NB4 (cell line): Measurements from ENCODE around the gene SRRM2.

Source experiments
- DNase-seq: peaks from one replicate; pipeline ENCODE4 v3.0.0; 2010; ENCODE audit warnings: low read depth
- H3K4me3 ChIP-seq: one replicate; pipeline ENCODE4 v1.5.1; 2011; ENCODE audit warnings: mild to moderate bottlenecking, low read depth, low read length, moderate library complexity
- MYC ChIP-seq: IDR thresholded peaks from 2 replicates; pipeline ENCODE4 v1.6.1; 2011; ENCODE audit warnings: low read depth, low read length
- POLR2A ChIP-seq: IDR thresholded peaks from 2 replicates; pipeline ENCODE4 v1.6.1; 2011; ENCODE audit warnings: mild to moderate bottlenecking; ENCODE audit not compliant: insufficient read length; ENCODE audit errors: extremely low read depth
- TF ChIP-seq, protein P1 (sequence below): IDR thresholded peaks from one replicate; pipeline ENCODE4 v1.5.1; 2012; ENCODE audit warnings: low read depth, low read length
- TF ChIP-seq, protein P2 (sequence below): IDR thresholded peaks from 2 replicates; pipeline ENCODE4 v1.6.1; 2011; ENCODE audit warnings: low read depth, low read length

Gene SRRM2

DNA sequence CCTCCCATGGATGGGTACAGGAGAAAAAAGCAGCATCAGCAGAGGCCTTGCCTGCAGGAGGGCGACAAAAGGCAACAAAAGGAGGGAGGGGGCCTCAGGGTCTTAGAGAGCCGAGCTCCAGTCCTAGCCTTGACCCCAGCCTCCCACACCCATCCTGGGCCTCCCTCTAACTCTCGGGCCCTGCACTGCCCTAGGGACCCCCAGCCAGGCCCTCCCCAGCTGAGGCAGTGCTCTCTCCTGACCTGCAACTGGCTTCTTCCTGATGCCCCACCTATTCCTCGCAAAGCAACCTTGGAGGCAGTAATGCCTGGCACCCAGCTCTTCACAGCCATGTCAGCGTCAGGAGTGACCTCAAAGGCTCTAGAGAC is 15.2 kb upstream of the SRRM2 start:
- TF ChIP-seq, protein P1, sequence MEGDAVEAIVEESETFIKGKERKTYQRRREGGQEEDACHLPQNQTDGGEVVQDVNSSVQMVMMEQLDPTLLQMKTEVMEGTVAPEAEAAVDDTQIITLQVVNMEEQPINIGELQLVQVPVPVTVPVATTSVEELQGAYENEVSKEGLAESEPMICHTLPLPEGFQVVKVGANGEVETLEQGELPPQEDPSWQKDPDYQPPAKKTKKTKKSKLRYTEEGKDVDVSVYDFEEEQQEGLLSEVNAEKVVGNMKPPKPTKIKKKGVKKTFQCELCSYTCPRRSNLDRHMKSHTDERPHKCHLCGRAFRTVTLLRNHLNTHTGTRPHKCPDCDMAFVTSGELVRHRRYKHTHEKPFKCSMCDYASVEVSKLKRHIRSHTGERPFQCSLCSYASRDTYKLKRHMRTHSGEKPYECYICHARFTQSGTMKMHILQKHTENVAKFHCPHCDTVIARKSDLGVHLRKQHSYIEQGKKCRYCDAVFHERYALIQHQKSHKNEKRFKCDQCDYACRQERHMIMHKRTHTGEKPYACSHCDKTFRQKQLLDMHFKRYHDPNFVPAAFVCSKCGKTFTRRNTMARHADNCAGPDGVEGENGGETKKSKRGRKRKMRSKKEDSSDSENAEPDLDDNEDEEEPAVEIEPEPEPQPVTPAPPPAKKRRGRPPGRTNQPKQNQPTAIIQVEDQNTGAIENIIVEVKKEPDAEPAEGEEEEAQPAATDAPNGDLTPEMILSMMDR = no peak
- TF ChIP-seq, protein P2, sequence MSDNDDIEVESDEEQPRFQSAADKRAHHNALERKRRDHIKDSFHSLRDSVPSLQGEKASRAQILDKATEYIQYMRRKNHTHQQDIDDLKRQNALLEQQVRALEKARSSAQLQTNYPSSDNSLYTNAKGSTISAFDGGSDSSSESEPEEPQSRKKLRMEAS = no peak
- TF ChIP-seq POLR2A (no peak), MYC (no peak)
- DNase-seq = no peak
- H3K4me3 ChIP-seq = no peak overlapping the region

DNA sequence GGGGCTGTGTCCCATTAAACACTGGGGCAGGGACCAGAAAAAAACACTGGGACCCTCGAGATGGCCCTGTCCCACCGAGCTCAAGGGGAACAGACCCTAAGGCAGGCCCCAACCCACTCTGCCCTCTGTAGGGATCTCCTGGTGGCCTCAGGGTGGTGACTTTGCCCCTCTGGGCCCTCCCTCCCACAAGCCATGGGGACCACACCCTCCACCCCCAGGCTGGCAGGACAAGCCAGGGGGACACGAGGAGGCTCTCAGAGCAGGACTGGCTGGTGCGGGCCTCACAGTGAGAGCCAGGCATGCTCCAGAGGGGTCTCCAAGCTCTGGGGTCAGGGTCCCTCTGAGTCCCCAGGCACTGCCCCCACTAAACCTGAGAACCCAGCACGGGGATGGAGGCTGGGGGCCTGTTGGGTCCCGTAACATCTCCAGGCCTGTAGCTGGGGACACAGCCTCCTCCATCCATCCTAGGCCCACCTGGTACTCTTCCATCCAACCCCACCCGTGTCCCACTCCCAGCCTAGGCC is 14.5 kb upstream of the SRRM2 start:
- no peak overlapping the region for H3K4me3 ChIP-seq
- TF ChIP-seq POLR2A = no peak
- no peak for TF ChIP-seq MYC
- TF ChIP-seq, protein P1 = no peak
- TF ChIP-seq, protein P2 = no peak
- no peak for DNase-seq

DNA sequence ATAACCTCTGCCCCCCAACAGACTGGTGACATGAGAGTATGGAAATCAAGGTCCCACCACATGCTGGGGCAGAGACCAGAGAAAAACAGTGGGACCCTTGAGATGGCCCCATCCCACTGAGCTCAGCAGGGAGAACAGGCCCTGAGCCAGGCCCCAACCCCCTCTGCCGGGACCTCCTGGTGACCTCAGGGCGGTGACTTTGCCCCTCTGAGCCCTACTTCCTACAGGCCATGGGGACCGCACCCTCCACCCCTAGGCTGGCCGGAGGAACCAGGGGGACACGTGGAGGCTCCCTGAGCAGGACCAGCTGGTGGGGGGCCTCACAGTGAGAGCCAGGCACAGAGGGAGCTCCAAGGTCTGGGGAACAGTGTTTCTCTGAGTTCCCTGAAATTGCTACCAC is 13.8 kb upstream of the SRRM2 start:
- H3K4me3 ChIP-seq = no peak overlapping the region
- no peak for DNase-seq
- TF ChIP-seq, protein P1 = no peak
- TF ChIP-seq, protein P2 = no peak
- no peak for TF ChIP-seq POLR2A

DNA sequence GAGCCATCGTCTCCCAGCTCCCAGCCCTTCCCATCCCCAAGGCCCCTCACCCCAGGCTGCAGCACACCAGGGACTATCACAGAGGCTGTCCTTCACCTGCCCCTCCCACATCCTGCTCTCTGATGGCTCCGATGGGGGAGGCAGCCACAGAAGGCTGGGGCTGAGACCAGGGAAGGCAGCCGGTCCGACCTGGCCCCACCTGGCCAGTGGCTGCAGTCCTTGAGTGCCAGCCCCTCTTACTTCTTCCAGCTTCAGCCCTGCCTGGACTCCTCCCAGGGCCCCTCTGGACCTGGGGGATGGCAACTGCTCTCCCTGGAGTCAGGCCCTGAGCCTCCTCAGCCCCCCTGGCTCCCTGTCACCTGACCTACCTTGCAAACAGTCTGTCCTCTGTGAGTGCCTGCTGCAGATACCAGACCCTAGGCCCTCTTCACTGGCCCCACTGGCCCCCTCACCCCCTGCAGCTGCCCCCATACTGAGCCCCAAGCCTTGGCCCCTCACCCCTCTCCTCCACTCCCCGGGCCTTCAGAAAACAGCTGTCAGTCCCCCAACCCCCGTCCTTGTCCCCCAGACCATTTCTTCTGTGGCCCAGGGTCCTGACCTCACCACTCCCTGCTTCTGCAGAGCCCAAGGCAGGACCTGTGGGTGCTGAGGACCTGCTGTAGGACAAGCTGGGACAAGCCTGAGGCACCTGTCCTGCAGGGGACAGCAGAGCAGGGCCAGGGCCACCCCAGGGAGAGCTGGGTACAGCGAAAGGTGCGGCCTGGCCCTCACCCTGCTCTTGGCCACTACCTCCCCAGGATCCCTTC is 12.6 kb upstream of the SRRM2 start:
- DNase-seq = no peak
- no peak for TF ChIP-seq POLR2A
- no peak for TF ChIP-seq MYC
- TF ChIP-seq, protein P1 = no peak
- TF ChIP-seq, protein P2 = no peak

DNA sequence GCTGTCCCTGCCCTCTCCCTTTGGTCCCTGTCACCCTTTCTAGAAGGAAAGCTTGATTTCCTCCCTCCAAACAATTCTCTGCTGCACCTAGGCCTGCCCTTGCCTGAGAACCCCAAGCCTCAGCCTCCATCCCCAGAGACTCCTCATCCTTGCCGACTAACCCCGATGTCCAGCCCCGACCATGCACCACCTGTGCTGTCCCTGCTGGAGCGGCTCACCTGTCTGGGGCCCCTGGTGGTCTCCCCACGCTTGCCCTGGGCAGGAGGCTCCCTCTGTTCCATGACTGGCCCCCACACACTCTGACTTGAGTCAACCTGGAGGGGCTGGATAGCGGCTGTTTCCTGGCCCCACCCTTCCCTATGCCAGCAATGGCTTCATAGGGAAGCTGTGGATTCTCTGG is 12.0 kb upstream of the SRRM2 start:
- no peak for TF ChIP-seq MYC
- TF ChIP-seq, protein P1 = no peak
- TF ChIP-seq, protein P2 = no peak
- no peak for TF ChIP-seq POLR2A
- no peak overlapping the region for H3K4me3 ChIP-seq
- DNase-seq = no peak

More for the DNA sequence above, 12.6 kb upstream of the SRRM2 start:
- no peak overlapping the region for H3K4me3 ChIP-seq

DNA sequence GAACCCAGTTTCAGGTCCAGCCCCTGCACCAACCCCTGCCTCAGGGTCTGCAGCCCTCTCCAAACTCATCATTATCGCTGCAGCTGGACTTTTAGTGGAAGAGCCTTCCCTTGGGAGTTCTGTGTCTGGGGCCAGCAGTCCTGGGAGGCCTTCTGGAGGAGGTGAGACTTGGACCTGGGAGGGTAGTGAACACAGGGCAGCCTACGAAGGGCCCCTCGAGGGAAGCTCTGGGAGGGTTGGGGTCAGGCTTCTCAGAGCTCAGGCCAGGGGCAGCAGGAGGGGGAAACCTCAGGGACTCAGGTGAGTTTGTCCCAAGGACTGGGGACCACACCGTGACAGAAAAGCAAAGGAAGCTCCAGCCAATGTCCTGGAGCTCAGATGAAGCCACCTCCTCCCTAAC is 11.3 kb upstream of the SRRM2 start:
- H3K4me3 ChIP-seq = no peak overlapping the region
- no peak for DNase-seq
- TF ChIP-seq POLR2A (no peak), MYC (no peak)
- TF ChIP-seq, protein P2 = no peak
- TF ChIP-seq, protein P1 = no peak
